GM19351 (cell line): ENCODE results near the gene NCR2.
"Not testable (repeated sequence)": the region's sequence is repeated elsewhere in the genome, so short reads cannot be mapped to it uniquely, and the experiment has no call there.

Source experiments
- ATAC-seq: cut with Tn5 transposase; IDR thresholded peaks from one replicate; pipeline ENCODE4 v1.9.1; 2021; ENCODE audit warnings: mild to moderate bottlenecking, moderate library complexity; ENCODE audit not compliant: unreplicated experiment

NCR2 gene

GRCh38 chr6:41335296-41335695, at the start of gene NCR2:
Gene NCR2, plus strand, starts transcription at chr6:41335608. Its CDS starts 269 bp downstream, at chr6:41335877.
- no peak for ATAC-seq

- ATAC-seq: no peak
These were observed 48.7 kb upstream of the NCR2 start, which contains the start of gene TREM1 for GRCh38 chr6:41286544-41287346. Gene TREM1, minus strand, starts transcription at chr6:41286682. Its CDS starts 27 bp downstream, at chr6:41286655.

- ATAC-seq: peak; percentile 89
These were observed 47.2 kb upstream of the NCR2 start for GRCh38 chr6:41288030-41288753.

GRCh38 chr6:41288754-41289129, 46.7 kb upstream of the NCR2 start:
- ATAC-seq: no peak

GRCh38 chr6:41289815-41290214, 45.6 kb upstream of the NCR2 start:
- no peak for ATAC-seq

GRCh38 chr6:41291717-41292116, 43.7 kb upstream of the NCR2 start:
- ATAC-seq: no peak

- no peak for ATAC-seq
These were observed 41.1 kb upstream of the NCR2 start for GRCh38 chr6:41294214-41294872.

- not testable (repeated sequence) for ATAC-seq
These were observed 38.2 kb upstream of the NCR2 start for GRCh38 chr6:41297248-41297647.

- ATAC-seq: peak; percentile 51
These were observed 36.5 kb upstream of the NCR2 start for GRCh38 chr6:41298785-41299502.

GRCh38 chr6:41302638-41303037, 32.8 kb upstream of the NCR2 start:
- ATAC-seq: no peak

GRCh38 chr6:41306187-41306854, 29.1 kb upstream of the NCR2 start:
- ATAC-seq: no peak

- ATAC-seq: no peak
These were observed 20.2 kb upstream of the NCR2 start for GRCh38 chr6:41315203-41315602.

- ATAC-seq: no peak
These were observed 19.3 kb upstream of the NCR2 start for GRCh38 chr6:41315943-41316620.

GRCh38 chr6:41318261-41318653, 17.2 kb upstream of the NCR2 start:
- no peak for ATAC-seq

- peak; percentile 94 for ATAC-seq
These were observed 16.5 kb upstream of the NCR2 start for GRCh38 chr6:41318654-41319565.

GRCh38 chr6:41321183-41321582, 14.2 kb upstream of the NCR2 start:
- ATAC-seq: no peak

GRCh38 chr6:41325446-41326066, 9.9 kb upstream of the NCR2 start:
- no peak for ATAC-seq

GRCh38 chr6:41326092-41326491, 9.3 kb upstream of the NCR2 start:
- ATAC-seq: no peak
